Activated T-cell treated with anti-CD3 and anti-CD28 coated beads, Interleukin-2, amount 50 U/mL, for 24 hours (primary cell): Measurements from ENCODE around the gene EMX1.

Experiments used
- DNase-seq: peaks from one replicate; pipeline ENCODE4 v3.0.0-alpha.2; 2020
- H3K27ac Mint-ChIP-seq: 2 replicates; pipeline ENCODE4 v1.8.0; 2020; ENCODE audit warnings: mild to moderate bottlenecking, mixed read lengths
- H3K27me3 Mint-ChIP-seq: 2 replicates; pipeline ENCODE4 v1.8.0; 2020; ENCODE audit warnings: mixed read lengths
- H3K36me3 Mint-ChIP-seq: 2 replicates; pipeline ENCODE4 v1.8.0; 2020; ENCODE audit warnings: low read depth, mixed read lengths
- H3K4me1 Mint-ChIP-seq: 2 replicates; pipeline ENCODE4 v1.8.0; 2020; ENCODE audit warnings: low read depth, mixed read lengths
- H3K4me3 Mint-ChIP-seq: 2 replicates; pipeline ENCODE4 v1.8.0; 2020; ENCODE audit warnings: mild to moderate bottlenecking, moderate library complexity, mixed read lengths
- H3K9me3 Mint-ChIP-seq: 2 replicates; pipeline ENCODE4 v1.8.0; 2020; ENCODE audit warnings: mixed read lengths

EMX1 gene

DNA sequence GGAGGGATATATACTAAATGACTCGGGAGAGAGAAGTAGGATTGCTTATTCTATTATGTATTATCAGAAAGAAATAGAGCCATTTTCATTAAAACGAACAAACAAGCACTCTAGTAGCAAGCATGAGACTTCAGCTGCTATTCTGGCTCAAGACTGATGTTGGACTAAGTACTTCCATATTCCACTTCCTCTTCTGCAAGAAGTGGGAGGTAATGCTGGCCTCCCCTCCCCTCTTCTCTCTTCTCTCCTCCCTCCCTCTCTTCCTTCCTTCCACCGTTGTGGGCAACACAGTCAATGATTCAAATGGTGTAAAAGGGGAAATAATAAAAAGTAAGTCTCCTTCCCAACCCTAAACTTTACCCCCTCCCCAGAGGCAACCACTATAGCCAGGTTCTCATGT, 62.6 kb downstream of the EMX1 start:
- Mint-ChIP-seq H3K27me3 (no peaks in the 10 kb centered on the region), H3K27ac (no peak overlapping the region), H3K4me1 (no peaks in the 10 kb centered on the region), H3K9me3 (no peaks in the 10 kb centered on the region), H3K36me3 (no peaks in the 10 kb centered on the region), H3K4me3 (no peak overlapping the region)
- no peak for DNase-seq

DNA sequence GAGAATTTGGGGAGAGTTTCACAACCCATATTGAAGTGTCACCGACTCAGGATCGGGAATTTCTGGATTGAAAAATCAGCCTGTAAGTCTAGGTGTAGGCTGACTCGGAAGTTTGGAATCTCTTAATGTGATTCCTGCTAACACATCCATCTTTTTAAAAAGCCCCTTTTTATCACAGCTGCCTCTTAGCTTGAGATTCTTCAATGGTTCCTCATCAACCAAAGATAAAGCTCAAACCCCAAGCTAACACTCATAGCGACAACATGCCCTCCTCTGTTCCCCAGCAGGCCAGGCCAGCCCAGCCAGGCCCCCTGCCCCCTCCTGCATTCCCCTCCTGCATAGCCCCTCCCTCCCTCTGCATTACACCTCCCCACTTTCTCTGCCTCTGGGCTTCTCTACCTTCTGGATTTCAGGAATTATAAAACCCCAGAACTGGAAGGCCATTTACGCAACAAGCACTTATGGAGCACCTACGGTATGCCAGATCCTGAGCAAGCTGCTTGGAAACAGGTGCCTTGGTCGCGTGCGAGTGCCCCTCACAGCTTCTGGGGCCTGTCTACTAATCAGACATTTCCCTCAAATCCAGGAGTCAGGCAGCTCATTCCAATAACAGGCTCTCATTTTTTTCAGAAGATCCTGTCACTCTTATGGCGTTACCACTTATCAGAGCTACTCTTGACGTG, 63.4 kb downstream of the EMX1 start:
- H3K9me3 Mint-ChIP-seq: no peaks in the 10 kb centered on the region
- no peaks in the 10 kb centered on the region for H3K27me3 Mint-ChIP-seq
- no peak overlapping the region for H3K4me3 Mint-ChIP-seq
- no peak for DNase-seq
- no peak overlapping the region for H3K27ac Mint-ChIP-seq
- H3K4me1 Mint-ChIP-seq: no peaks in the 10 kb centered on the region
- no peaks in the 10 kb centered on the region for H3K36me3 Mint-ChIP-seq

DNA sequence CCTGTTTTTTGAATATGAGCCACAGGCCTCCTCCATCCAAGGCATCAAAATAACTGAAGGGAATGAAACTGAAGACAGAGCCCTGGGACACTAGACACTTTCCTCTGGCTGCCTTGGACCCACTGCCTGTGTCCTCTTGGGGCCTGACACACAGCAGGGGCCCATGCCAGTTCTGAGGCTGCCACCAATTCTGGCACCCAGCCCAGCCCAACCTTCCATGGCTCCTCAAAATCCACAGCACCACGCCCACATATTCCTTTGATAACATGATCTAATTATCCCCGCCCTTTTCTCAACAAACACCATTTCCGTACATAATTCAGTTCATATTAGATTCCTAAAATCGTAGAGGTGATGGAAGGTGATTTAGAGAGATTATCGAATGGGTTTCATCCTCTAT, 64.2 kb downstream of the EMX1 start:
- no peak for DNase-seq
- Mint-ChIP-seq H3K9me3 (no peaks in the 10 kb centered on the region), H3K4me3 (no peak overlapping the region), H3K27me3 (no peaks in the 10 kb centered on the region), H3K27ac (no peak overlapping the region), H3K36me3 (no peaks in the 10 kb centered on the region), H3K4me1 (no peaks in the 10 kb centered on the region)

DNA sequence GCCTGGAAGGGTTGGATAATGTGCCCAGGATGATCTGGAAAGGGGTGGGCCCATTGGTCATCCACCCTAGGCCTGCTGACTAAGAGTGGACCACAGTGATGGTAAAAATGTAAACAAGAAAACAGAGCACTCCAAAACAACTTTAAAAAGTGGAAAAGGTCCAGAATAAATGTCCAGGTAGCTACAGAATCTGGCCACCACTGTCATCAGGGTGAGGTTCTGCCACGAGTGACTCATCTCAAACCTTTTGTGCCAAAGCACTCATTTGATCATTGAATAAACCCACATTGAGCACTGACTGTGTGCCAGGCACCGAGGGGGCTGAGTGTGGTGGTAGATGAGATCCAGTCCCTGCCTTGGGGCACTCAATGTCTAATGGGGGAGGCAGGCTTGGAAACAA, 64.9 kb downstream of the EMX1 start:
- no peaks in the 10 kb centered on the region for H3K4me1 Mint-ChIP-seq
- H3K4me3 Mint-ChIP-seq: no peak overlapping the region
- H3K27ac Mint-ChIP-seq: no peak overlapping the region
- H3K9me3 Mint-ChIP-seq: no peaks in the 10 kb centered on the region
- no peaks in the 10 kb centered on the region for H3K36me3 Mint-ChIP-seq
- H3K27me3 Mint-ChIP-seq: no peaks in the 10 kb centered on the region
- no peak for DNase-seq

DNA sequence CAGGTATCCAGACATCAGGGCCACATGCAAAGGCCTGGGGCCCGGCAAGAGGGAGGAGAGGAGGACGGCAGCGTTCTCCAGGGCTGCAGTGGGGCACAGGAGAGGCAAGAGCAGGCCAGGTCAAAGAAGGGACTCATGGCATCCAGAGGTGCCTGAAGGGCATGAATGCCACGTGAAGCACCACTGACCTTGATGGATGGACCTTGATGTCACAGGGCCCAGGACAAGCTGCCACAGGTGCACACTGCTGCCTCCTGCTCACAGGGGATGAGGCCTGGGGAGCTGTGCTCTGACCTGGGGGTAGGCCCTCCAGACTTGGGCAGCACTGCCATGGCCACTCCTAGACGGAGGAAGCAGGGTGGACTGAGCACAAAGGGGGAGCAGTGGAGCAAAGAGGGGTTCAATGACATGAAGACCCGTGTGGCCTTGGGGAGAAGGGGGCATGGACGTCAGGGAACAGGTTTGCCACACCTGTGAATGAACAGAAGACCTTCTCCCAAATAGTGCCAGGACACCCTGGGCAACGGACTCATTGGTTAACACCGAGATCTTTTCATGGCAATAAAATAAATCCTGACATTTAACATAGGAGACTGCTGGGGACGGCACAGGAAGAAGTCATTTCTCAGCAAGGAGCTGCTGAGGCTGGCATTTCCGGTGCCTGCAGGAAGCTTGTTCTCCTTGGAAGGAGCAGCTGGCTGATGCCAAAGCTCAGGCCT, 65.6 kb downstream of the EMX1 start:
- no peaks in the 10 kb centered on the region for H3K4me1 Mint-ChIP-seq
- DNase-seq: no peak
- H3K4me3 Mint-ChIP-seq: no peak overlapping the region
- no peaks in the 10 kb centered on the region for H3K36me3 Mint-ChIP-seq
- no peaks in the 10 kb centered on the region for H3K27me3 Mint-ChIP-seq
- H3K27ac Mint-ChIP-seq: no peak overlapping the region
- no peaks in the 10 kb centered on the region for H3K9me3 Mint-ChIP-seq

DNA sequence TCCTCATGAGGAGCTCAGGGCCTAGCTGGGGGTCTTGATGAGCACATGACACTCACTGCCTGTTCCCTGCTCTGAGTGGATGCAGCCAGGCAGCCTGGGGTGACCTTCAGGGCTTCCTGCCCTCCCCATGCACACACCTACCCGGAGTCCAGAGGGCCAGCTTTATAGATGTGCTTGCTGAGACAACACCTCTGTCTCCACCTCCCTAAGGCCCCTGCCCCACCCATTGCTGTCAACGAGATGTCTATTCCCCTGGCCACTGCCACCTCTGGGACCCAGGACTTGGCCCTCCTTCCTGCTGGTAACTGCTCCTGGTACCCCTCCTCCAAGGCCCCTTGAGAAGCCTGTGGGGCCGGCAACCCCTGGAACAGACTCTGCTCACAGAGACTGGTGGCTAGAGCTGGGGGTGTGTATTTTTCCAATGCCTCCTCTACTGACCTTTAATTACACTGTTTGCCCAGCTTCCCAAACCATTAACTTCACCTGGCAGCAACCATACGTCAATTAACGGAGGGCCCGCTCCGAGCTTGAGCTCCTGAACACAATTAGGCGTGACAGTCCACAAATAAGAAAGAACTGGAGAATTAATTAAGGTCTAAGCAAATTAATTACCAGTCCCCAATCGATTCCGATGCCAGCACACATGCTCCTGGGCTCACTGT, 66.3 kb downstream of the EMX1 start:
- no peaks in the 10 kb centered on the region for H3K4me1 Mint-ChIP-seq
- no peak overlapping the region for H3K27ac Mint-ChIP-seq

DNA sequence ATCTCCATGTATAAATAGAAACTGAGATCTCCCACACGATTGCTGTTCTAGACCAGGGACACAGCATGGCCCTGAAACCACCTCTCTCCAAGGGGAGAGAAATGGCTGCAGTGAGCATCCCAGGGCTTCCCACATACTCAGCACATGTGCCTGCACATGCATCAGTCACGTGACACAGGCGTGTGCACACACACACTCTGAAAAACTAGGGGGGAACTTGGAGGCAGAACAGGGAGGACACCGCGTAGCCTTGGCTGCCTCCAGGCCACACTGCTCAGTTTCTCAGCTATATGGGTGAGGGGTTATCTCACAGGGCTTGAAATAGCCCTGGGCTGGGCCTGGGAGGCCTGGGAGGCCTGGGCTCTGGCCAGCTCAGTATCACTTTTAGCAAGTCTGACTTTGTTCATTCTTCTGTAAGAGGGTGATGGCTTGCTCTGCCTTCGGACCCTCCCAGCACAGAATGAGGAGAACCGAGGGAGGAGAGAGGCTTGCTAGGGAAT, 66.9 kb downstream of the EMX1 start:
- Mint-ChIP-seq H3K27me3 (no peaks in the 10 kb centered on the region), H3K27ac (no peak overlapping the region), H3K9me3 (no peaks in the 10 kb centered on the region), H3K4me3 (no peak overlapping the region), H3K36me3 (no peaks in the 10 kb centered on the region), H3K4me1 (no peaks in the 10 kb centered on the region)
- no peak for DNase-seq

More for the DNA sequence above, 66.3 kb downstream of the EMX1 start:
- Mint-ChIP-seq H3K27me3 (no peaks in the 10 kb centered on the region), H3K9me3 (no peaks in the 10 kb centered on the region), H3K4me3 (no peak overlapping the region), H3K36me3 (no peaks in the 10 kb centered on the region)
- DNase-seq: no peak
